Smooth muscle cell (in vitro differentiated cells): ENCODE measurements around the gene GLIPR2. TPM values are rescaled to one million over a fixed set of nuclear protein-coding genes. Genes with fewer than 3 reads are reported as not detected.

Source experiments
- DNase-seq: peaks from one replicate; lab custom pipeline; 2025; ENCODE audit not compliant: unreplicated experiment; lab: John Stamatoyannopoulos, UW
- H2AFZ ChIP-seq: fragments of 200-600 bp; sonication (generic); 2 replicates; pipeline ENCODE4 v1.6.0; 2016; ENCODE audit warnings: antibody characterized with exemption, low read depth, mild to moderate bottlenecking
- H3F3A ChIP-seq: fragments of 200-600 bp; sonication (generic); 2 replicates; pipeline ENCODE4 v1.6.0; 2017; ENCODE audit warnings: antibody characterized with exemption, low read depth
- H3K27ac ChIP-seq: fragments of 200-600 bp; sonication (generic); 2 replicates; pipeline ENCODE4 v1.5.1; 2016; ENCODE audit warnings: low read depth, mild to moderate bottlenecking
- H3K27me3 ChIP-seq: fragments of 200-600 bp; sonication (generic); 2 replicates; pipeline ENCODE4 v1.6.1; 2016; ENCODE audit warnings: low read depth, mild to moderate bottlenecking
- H3K36me3 ChIP-seq: fragments of 200-600 bp; sonication (generic); 2 replicates; pipeline ENCODE4 v1.5.1; 2016; ENCODE audit warnings: low read depth
- H3K4me1 ChIP-seq: fragments of 200-600 bp; sonication (generic); 2 replicates; pipeline ENCODE4 v1.5.1; 2016; ENCODE audit warnings: low read depth
- H3K4me2 ChIP-seq: fragments of 200-600 bp; sonication (generic); 2 replicates; pipeline ENCODE4 v1.6.0; 2016; ENCODE audit warnings: mild to moderate bottlenecking
- H3K4me3 ChIP-seq: fragments of 200-600 bp; sonication (generic); 2 replicates; pipeline ENCODE4 v1.5.1; 2016; ENCODE audit warnings: mild to moderate bottlenecking
- H3K79me2 ChIP-seq: fragments of 200-600 bp; sonication (generic); 2 replicates; pipeline ENCODE4 v1.6.0; 2016; ENCODE audit warnings: low read depth, mild to moderate bottlenecking
- H3K9ac ChIP-seq: fragments of 200-600 bp; sonication (generic); 2 replicates; pipeline ENCODE4 v1.6.0; 2016; ENCODE audit warnings: low read depth
- H3K9me3 ChIP-seq: fragments of 200-600 bp; sonication (generic); replicated peaks from 2 replicates; pipeline ENCODE4 v1.5.1; 2016; ENCODE audit warnings: low read depth
- H4K20me1 ChIP-seq: fragments of 200-600 bp; sonication (generic); 2 replicates; pipeline ENCODE4 v1.6.0; 2016; ENCODE audit warnings: low read depth
- WGBS: methylation state at CpG from one replicate; pipeline ENCODE4 v1.1.7; 2016; ENCODE audit warnings: low lambda C conversion rate; 5-methylcytosine and 5-hydroxymethylcytosine counted together
- polyA plus RNA-seq: library from polyadenylated mRNA; unstranded; fragments of >200 nt; fragmentation: Nextera tagmentation; extraction: Ambion mirVana; gene quantifications from 2 replicates; pipeline ENCODE4 v1.2.1, GENCODE V29; 2016
- total RNA-seq: library from RNA; depleted of rRNA; stranded (reverse); fragments of >200 nt; gene quantifications from 2 replicates; pipeline ENCODE4 v1.2.3, GENCODE V29; 2014
- TF ChIP-seq, protein P1 (sequence below): fragments of 200-600 bp; sonication (generic); IDR thresholded peaks from 2 replicates; pipeline ENCODE4 v1.5.1; 2017; ENCODE audit warnings: borderline replicate concordance, mild to moderate bottlenecking, antibody characterized with exemption; ENCODE audit not compliant: insufficient read depth, poor library complexity, severe bottlenecking

The GLIPR2 gene
- total and polyA plus RNA-seq, 2 experiments from 2014 or later: 30.7 to 121 TPM

DNA sequence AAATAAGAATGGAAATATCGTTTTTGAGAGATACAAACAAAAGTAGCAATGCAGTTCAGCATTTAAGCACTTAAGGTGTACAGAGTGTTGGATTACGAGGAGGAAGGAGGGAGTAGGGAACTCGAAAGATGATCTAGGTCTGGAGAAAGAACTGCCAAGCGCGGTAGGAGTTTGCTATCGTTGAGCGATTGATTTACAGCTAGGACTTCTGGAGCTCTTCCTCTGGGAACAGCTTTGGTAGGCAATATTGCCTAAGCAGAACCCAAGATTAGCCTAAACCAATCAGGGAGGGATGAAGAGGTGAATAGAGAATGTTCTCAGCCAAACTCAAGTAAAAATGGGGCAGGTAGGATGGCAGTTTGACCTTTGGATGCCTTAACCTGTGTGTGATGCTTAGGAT lies 55.2 kb downstream of the GLIPR2 start:
- peak overlapping the region; percentile 100 for H3K4me2 ChIP-seq
- peak overlapping the region; percentile 97 for H3K9ac ChIP-seq
- 3% methylated on average over 7 of the region's 7 CpGs for WGBS
- no peaks in the 10 kb centered on the region for H3K27me3 ChIP-seq
- H3K4me3 ChIP-seq: peak overlapping the region; percentile 98
- peaks cover 59% of the 10 kb centered on the region for H4K20me1 ChIP-seq
- no peak overlapping the region for H2AFZ ChIP-seq
- peaks cover 4% of the 10 kb centered on the region for H3F3A ChIP-seq
- no peaks in the 10 kb centered on the region for H3K36me3 ChIP-seq
- DNase-seq: no peak
- TF ChIP-seq, protein P1, sequence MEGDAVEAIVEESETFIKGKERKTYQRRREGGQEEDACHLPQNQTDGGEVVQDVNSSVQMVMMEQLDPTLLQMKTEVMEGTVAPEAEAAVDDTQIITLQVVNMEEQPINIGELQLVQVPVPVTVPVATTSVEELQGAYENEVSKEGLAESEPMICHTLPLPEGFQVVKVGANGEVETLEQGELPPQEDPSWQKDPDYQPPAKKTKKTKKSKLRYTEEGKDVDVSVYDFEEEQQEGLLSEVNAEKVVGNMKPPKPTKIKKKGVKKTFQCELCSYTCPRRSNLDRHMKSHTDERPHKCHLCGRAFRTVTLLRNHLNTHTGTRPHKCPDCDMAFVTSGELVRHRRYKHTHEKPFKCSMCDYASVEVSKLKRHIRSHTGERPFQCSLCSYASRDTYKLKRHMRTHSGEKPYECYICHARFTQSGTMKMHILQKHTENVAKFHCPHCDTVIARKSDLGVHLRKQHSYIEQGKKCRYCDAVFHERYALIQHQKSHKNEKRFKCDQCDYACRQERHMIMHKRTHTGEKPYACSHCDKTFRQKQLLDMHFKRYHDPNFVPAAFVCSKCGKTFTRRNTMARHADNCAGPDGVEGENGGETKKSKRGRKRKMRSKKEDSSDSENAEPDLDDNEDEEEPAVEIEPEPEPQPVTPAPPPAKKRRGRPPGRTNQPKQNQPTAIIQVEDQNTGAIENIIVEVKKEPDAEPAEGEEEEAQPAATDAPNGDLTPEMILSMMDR: no peak
- peak overlapping the region; percentile 93 for H3K27ac ChIP-seq
- no peaks in the 10 kb centered on the region for H3K9me3 ChIP-seq
- H3K4me1 ChIP-seq: peaks cover 25% of the 10 kb centered on the region
- H3K79me2 ChIP-seq: peaks cover 59% of the 10 kb centered on the region

DNA sequence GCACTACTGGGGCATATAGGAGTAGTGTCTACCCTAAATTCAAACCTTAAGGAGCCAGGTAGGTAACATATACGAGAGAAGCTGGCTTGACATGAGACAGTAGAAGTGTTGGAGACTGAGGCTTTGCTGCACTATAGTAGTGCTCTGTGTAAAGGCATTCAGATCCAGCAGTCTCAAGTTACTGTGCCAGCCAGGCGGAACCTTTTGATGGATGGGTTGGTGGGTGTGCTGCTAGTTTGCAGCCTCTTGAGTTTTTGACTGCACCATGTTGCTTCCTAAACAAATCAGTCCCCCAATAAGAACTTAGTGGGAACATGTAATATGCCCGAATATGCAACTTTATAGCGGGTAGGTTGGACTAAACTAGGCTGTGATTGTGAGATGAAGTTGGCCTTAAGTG lies 55.7 kb downstream of the GLIPR2 start:
- H3K9me3 ChIP-seq: no peaks in the 10 kb centered on the region
- peak overlapping the region; percentile 97 for H3K9ac ChIP-seq

DNA sequence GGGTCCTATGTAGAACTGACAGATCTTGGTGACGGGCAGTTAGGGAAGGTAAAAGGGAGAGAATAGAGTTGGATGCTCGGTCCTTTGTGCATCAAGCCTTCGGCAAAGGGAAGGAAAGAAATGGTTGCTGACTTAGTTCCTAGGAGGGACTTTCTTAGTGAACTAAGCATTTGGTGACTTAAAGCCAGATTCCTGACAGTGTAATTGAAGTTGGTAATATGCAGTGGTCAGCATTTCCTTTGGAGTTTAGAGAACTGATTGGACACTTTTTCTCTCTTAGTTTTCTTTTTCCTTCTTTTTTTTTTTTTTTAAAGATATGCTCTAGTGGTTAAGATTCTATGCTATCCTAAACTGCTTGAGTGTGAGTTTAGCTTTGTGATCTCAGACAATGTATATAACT lies 56.5 kb downstream of the GLIPR2 start:
- 77% methylated on average over 3 of the region's 3 CpGs for whole genome bisulfite sequencing
- DNase-seq: no peak
- Histone ChIP-seq H4K20me1 (peaks cover 72% of the 10 kb centered on the region), H3K27ac (peak overlapping the region; percentile 42), H3K9me3 (no peaks in the 10 kb centered on the region), H2AFZ (no peak overlapping the region), H3K4me2 (peak overlapping the region; percentile 100), H3K4me1 (peaks cover 25% of the 10 kb centered on the region), H3K27me3 (no peaks in the 10 kb centered on the region), H3K79me2 (peaks cover 70% of the 10 kb centered on the region), H3K9ac (no peak overlapping the region), H3K36me3 (no peaks in the 10 kb centered on the region), H3K4me3 (peak overlapping the region; percentile 98), H3F3A (peaks cover 4% of the 10 kb centered on the region)
- TF ChIP-seq, protein P1: no peak

More for the DNA sequence above, 55.7 kb downstream of the GLIPR2 start:
- Histone ChIP-seq H3K4me3 (peak overlapping the region; percentile 98), H3K27ac (peak overlapping the region; percentile 93), H3F3A (peaks cover 4% of the 10 kb centered on the region), H3K27me3 (no peaks in the 10 kb centered on the region), H3K79me2 (peaks cover 65% of the 10 kb centered on the region), H4K20me1 (peaks cover 64% of the 10 kb centered on the region), H3K36me3 (no peaks in the 10 kb centered on the region), H3K4me2 (peak overlapping the region; percentile 100), H2AFZ (no peak overlapping the region), H3K4me1 (peaks cover 25% of the 10 kb centered on the region)
- 69% methylated on average over 4 of the region's 4 CpGs for WGBS
- TF ChIP-seq, protein P1: no peak
- DNase-seq: no peak

DNA sequence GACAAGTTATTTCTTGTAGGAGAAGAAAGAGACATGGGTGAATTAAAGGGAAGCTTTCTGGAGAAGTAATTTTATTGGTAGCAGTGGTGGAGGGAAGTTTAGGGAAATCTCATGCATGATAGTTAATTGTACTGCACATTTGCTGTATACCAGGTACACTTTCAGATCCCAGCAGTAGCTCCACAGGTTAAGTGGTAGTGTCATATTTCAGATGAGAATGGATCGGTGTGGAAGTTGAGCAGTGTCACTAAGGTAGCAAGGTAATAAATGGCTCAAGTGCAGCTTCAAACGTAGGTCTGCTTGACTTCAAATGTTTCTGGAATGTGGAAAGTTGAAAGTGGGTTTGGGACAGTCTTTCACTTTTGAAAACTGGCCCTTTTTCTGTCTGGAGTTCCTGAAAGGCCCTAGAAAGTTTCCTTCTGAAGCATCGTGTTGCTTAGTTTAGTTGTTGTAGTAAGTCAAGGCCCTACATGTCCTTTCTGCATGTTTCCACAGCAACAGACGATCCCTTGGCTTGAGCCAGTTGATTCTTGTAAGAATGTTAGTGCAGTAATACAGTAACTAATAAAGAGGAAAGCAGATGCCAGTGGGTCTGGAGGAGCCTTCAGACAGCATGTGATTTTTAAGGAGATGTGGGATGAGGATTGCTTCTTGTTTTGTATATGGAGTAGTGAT lies 57.9 kb downstream of the GLIPR2 start:
- peak overlapping the region; percentile 100 for H3K4me2 ChIP-seq
- peaks cover 25% of the 10 kb centered on the region for H3K4me1 ChIP-seq
- H3F3A ChIP-seq: peaks cover 4% of the 10 kb centered on the region
- no peaks in the 10 kb centered on the region for H3K9me3 ChIP-seq
- no peaks in the 10 kb centered on the region for H3K27me3 ChIP-seq
- TF ChIP-seq, protein P1: no peak
- H2AFZ ChIP-seq: no peak overlapping the region
- H3K79me2 ChIP-seq: peaks cover 70% of the 10 kb centered on the region
- peak overlapping the region; percentile 51 for H3K27ac ChIP-seq
- no peak for DNase-seq
- no peak overlapping the region for H3K4me3 ChIP-seq
- 44% methylated on average over 4 of the region's 4 CpGs for WGBS
- no peak overlapping the region for H3K9ac ChIP-seq
- H4K20me1 ChIP-seq: peaks cover 84% of the 10 kb centered on the region
- peaks cover under 1% of the 10 kb centered on the region for H3K36me3 ChIP-seq
